ENCODE measurements around the gene IRX4.

DNA sequence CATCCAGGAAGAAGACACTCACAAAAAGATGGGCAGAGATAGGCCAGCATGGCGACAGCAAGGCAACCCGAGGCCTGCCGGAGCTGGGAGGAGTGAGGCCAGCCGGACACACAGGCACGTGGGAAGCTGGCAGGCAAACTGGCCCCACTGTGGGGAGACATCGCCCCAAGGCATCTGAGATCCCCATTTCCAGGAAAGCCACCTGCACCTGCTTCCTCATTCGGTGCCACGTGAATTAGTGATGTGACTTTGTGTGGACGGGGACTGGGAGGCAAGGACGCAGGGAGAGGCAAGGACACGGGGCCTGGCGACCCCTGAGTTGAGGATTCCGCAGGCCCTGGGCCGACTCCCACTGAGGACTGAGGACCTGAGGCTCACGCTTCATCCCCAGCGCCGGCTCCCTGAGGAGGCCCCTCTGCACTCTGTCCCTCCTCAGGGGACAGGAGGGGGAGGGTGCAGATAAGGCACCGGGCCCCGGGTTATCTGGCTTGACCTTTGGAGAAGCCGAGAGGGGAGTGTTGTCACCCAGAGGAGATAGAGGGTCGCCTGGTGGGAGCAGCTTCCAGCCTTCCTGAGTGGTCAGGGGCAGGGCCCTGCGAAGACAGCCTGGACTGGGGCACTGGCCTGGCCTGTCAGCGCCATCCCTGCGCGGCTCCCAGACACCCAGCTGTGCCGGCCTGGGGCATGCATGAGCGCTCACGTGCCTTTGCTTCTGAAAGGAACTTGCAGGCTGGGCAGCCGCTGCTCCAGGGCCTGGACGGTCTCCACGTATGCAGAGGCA lies 41.8 kb downstream of the IRX4 start:
- TF ChIP-seq CTCF (IDR thresholded peaks at IDR 0.05 in 2 of 3, conservative IDR thresholded peaks at IDR 0.05 in 1 of 3; ENCODE audit: borderline replicate concordance in 1 of 3, insufficient read depth in 1 of 3, low read depth in 2 of 3, low read length in 2 of 3) (no peak), POLR2A (IDR thresholded peaks at IDR 0.05; ENCODE audit: borderline replicate concordance, extremely low read depth, insufficient read depth, insufficient read length) (no peak), EZH2 (IDR thresholded peaks at IDR 0.05) (no peak)

Measured in HCT116 (cell line).